Retinal pigment epithelial cell (primary cell): ENCODE data around the gene MRPL18.
A peak's percentile ranks its signal among the peaks of the same experiment; 100 is the strongest.

ENCODE experiments used
- DNase-seq: peaks from one replicate; pipeline ENCODE4 v3.0.0-alpha.2; 2010; ENCODE audit warnings: low read depth
- H3K4me3 ChIP-seq: 2 replicates; pipeline ENCODE4 v1.5.1; 2011; ENCODE audit warnings: mild to moderate bottlenecking, low read length, control low read depth, moderate library complexity
- TF ChIP-seq, protein P1 (sequence below): conservative IDR thresholded peaks from 2 replicates; pipeline ENCODE4 v1.5.1; 2011; ENCODE audit warnings: low read depth, low read length, control low read depth, inconsistent platforms

Gene MRPL18

DNA sequence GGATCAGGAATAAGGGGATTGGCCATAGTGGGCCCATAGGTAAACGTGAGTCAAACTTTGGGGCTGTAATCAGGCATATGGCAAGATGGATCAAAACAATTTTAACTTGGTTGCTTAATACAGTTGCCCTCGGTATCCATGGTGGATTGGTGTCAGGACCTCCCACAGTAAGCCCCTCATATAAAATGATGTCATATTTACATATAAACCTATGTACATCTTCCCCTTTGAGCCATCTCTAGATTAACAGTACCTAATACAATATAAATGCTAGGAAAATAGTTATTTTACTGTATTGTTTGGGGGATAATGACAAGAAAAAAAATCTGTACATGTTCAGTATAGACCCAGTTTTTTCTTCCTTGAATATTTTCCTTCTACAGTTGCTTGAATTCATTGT, 35.9 kb upstream of the MRPL18 start:
- TF ChIP-seq, protein P1, sequence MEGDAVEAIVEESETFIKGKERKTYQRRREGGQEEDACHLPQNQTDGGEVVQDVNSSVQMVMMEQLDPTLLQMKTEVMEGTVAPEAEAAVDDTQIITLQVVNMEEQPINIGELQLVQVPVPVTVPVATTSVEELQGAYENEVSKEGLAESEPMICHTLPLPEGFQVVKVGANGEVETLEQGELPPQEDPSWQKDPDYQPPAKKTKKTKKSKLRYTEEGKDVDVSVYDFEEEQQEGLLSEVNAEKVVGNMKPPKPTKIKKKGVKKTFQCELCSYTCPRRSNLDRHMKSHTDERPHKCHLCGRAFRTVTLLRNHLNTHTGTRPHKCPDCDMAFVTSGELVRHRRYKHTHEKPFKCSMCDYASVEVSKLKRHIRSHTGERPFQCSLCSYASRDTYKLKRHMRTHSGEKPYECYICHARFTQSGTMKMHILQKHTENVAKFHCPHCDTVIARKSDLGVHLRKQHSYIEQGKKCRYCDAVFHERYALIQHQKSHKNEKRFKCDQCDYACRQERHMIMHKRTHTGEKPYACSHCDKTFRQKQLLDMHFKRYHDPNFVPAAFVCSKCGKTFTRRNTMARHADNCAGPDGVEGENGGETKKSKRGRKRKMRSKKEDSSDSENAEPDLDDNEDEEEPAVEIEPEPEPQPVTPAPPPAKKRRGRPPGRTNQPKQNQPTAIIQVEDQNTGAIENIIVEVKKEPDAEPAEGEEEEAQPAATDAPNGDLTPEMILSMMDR: no peak
- no peak for DNase-seq

DNA sequence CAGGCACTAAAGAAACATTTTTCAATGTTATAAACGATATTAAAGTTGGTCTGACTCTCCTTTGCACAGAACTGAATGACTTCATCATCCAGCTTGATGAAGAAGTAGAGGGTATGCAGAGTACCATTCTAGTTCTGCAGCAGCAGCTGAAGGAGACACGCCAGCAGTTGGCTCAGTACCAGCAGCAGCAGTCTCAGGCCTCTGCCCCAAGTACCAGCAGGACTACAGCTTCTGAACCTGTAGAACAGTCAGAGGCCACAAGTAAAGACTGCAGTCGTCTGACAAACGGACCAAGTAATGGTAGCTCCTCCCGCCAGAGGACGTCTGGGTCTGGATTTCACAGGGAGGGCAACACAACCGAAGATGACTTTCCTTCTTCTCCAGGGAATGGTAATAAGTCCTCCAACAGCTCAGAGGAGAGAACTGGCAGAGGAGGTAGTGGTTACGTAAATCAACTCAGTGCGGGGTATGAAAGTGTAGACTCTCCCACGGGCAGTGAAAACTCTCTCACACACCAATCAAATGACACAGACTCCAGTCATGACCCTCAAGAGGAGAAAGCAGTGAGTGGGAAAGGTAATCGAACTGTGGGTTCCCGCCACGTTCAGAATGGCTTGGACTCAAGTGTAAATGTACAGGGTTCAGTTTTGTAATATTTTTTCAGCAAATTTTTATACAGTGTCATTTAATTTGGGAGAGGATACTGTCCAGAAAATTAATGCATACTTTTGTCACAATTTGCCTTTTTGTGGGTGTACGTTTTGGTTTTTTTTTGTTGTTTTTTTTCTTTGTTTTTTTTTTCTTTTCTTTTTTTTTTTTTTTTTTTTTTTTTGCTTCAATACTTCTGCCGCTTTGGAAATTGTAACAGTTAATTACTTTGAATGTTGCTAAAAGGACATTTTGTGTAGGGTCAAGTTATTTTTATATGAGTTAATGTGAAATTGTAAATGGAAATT, 35.0 kb upstream of the MRPL18 start:
- no peak overlapping the region for H3K4me3 ChIP-seq
- TF ChIP-seq, protein P1: no peak
- DNase-seq: no peak

More for the DNA sequence above, 35.9 kb upstream of the MRPL18 start:
- H3K4me3 ChIP-seq: no peak overlapping the region

DNA sequence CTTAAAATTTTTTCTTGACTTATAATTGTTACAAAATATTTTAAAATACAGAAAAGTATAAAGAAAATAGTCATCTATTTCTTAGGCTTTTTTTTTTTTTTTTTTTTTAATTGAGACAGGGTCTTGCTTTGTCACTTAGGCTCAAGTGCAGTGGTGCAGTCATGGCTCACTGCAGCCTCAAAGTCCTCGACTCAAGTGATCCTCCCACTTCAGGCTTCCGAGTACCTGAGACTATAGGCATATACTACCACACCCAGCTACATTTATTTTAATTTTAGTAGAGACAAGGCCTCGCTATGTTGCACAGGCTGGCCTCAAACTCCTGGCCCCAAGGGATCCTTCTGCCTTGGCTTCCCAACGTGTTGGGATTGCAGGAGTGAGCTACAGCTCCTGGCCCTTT, 33.8 kb upstream of the MRPL18 start:
- DNase-seq: no peak
- H3K4me3 ChIP-seq: no peak overlapping the region
- TF ChIP-seq, protein P1: no peak

DNA sequence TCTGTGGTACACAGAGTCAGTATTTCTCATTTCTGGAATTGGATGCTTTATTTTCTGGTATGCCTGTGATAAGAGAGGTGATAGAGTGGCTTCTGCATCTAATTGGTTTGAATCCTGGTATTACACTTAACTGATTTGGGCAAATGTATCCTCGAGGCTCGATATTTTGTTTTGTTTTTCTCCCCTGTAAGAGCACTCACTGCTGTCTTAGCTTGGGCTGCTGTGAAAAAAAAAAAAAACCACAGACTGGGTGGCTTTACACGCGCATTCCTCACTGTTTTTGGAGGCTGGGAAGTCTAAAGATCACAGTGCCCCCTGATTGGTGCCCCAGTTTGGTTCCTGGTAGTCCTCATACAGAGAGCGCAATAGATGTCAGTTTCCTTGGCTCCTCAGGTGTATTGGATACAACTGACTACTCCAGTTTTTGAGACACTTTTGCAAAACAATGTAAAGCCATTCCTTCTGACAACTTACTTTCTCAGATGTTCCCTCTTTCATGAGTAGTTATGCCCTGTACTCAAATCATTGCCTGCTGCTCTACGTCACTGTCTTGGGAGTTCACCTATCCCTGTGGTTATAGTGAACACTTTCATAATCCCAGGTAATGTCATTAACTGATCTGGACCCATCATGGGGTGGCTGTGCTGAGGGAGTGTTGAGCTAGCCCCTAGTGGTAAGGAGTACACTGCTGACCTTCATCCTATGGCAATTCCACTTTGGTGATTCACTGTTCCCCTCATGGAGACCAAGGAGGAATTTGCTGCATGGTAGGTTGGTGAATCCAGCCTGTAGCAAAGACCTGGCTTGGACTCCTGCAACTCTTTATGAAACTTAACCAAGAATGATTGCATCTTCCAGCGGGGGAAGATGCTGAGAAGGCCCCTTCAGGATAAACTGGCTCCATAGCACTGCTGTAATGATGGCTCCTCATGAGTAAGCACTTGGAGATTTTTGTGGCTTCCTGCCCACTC, 32.0 kb upstream of the MRPL18 start:
- TF ChIP-seq, protein P1: peak; percentile 13
- no peak for DNase-seq
- no peak overlapping the region for H3K4me3 ChIP-seq

DNA sequence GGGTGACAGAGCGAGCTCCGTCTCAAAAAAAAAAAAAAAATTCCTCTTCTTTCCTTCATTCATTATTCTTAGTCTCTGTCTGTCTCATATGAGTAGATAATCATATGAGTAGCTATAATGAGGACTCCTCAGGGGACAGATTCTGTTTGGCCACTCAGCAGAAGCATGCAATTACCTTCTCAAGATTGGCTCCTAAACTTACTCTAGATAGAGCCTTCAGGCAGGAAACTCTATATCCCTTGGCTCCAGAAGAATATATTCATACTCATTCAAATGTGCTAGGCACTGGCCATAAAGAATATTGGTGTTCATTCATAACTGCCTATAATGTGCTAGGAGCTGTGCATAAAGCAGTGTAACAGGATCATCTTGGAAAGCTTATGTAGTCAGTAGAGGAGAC, 30.6 kb upstream of the MRPL18 start:
- H3K4me3 ChIP-seq: no peak overlapping the region
- no peak for DNase-seq
- TF ChIP-seq, protein P1: no peak

DNA sequence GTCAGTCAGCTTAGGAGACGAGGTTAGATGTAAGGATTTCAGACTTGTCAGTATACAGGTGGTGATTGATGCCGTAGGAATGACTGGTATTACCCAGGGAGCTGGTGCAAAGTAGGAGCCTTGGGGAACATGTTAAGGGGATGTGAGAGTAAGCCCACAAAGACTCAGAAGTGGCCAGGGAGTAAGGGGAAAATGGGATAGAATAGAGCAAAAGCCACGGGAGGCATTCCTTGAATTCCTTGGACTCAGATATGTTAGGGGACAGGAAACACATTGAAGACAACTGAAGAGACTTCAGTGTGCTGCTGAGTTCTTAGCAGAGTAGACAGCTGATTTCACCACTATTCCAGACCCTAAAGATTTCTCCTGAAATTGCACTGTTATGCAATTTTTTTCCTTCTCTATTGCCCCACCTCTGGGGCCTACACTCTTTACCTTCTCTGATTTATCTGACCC, 29.6 kb upstream of the MRPL18 start:
- DNase-seq: peak; percentile 23
- TF ChIP-seq, protein P1: no peak
- peak overlapping the region; percentile 70 for H3K4me3 ChIP-seq
